HG02938 (cell line): ENCODE data around the gene SNRPB2.

Experiments
- ATAC-seq: cut with Tn5 transposase; IDR thresholded peaks from one replicate; pipeline ENCODE4 v1.9.1; 2021; ENCODE audit warnings: mild to moderate bottlenecking, moderate library complexity; ENCODE audit not compliant: unreplicated experiment

Gene SNRPB2

GRCh38 chr20:16729080-16729479 lies 746 bp upstream of the SNRPB2 start:
- ATAC-seq: no peak

GRCh38 chr20:16732506-16733152 lies 2.8 kb downstream of the SNRPB2 start:
- ATAC-seq: no peak

- no peak for ATAC-seq
Measured at GRCh38 chr20:16740365-16741072, 10.7 kb downstream of the SNRPB2 start.

GRCh38 chr20:16744178-16744807 lies 14.5 kb downstream of the SNRPB2 start:
- no peak for ATAC-seq

GRCh38 chr20:16745204-16745603 lies 15.4 kb downstream of the SNRPB2 start:
- ATAC-seq: no peak

GRCh38 chr20:16747291-16747811 lies 17.5 kb downstream of the SNRPB2 start:
- ATAC-seq: no peak

GRCh38 chr20:16748308-16748900 lies 18.6 kb downstream of the SNRPB2 start, which contains the start of gene OTOR:
OTOR (plus strand) TSS chr20:16748358; CDS start chr20:16748402, 44 bp downstream.
- no peak for ATAC-seq

GRCh38 chr20:16749573-16749972 lies 19.7 kb downstream of the SNRPB2 start:
- no peak for ATAC-seq

- ATAC-seq: no peak
Measured at GRCh38 chr20:16752082-16752481, 22.3 kb downstream of the SNRPB2 start.

GRCh38 chr20:16752901-16753300 lies 23.1 kb downstream of the SNRPB2 start:
- no peak for ATAC-seq

- ATAC-seq: no peak
Measured at GRCh38 chr20:16758454-16759180, 28.8 kb downstream of the SNRPB2 start.

GRCh38 chr20:16759181-16759563 lies 29.3 kb downstream of the SNRPB2 start:
- ATAC-seq: no peak

- peak; percentile 20 for ATAC-seq
Measured at GRCh38 chr20:16760431-16761304, 30.8 kb downstream of the SNRPB2 start.

GRCh38 chr20:16761305-16761829 lies 31.5 kb downstream of the SNRPB2 start:
- peak; percentile 86 for ATAC-seq

GRCh38 chr20:16764560-16764959 lies 34.7 kb downstream of the SNRPB2 start:
- no peak for ATAC-seq

- no peak for ATAC-seq
Measured at GRCh38 chr20:16771213-16771612, 41.4 kb downstream of the SNRPB2 start.

GRCh38 chr20:16775961-16776360 lies 46.1 kb downstream of the SNRPB2 start:
- no peak for ATAC-seq

- ATAC-seq: no peak
Measured at GRCh38 chr20:16777126-16777525, 47.3 kb downstream of the SNRPB2 start.

GRCh38 chr20:16778159-16778558 lies 48.3 kb downstream of the SNRPB2 start:
- ATAC-seq: no peak

GRCh38 chr20:16781496-16781895 lies 51.7 kb downstream of the SNRPB2 start:
- ATAC-seq: no peak
